GM12891 (cell line): ENCODE measurements around the gene PLK5.

Experiments
- PAX5 ChIP-seq: IDR thresholded peaks from 2 replicates; pipeline ENCODE4 v1.6.1; 2011; ENCODE audit warnings: low read length, moderate library complexity, mild to moderate bottlenecking; ENCODE audit not compliant: insufficient read depth, severe bottlenecking
- POLR2A ChIP-seq: IDR thresholded peaks from 2 replicates; pipeline ENCODE4 v1.6.1; 2011; ENCODE audit warnings: low read depth, low read length, control low read depth
- POLR2AphosphoS5 ChIP-seq: IDR thresholded peaks from 2 replicates; pipeline ENCODE4 v1.6.1; 2011; ENCODE audit warnings: low read depth, low read length, control low read depth
- POU2F2 ChIP-seq: IDR thresholded peaks from 2 replicates; pipeline ENCODE4 v1.6.1; 2011; ENCODE audit warnings: low read depth, mild to moderate bottlenecking, control low read depth, low read length, moderate library complexity
- SPI1 ChIP-seq: IDR thresholded peaks from 2 replicates; pipeline ENCODE4 v1.6.1; 2011; ENCODE audit warnings: low read depth, low read length, control low read depth
- TAF1 ChIP-seq: IDR thresholded peaks from 2 replicates; pipeline ENCODE4 v1.6.1; 2011; ENCODE audit warnings: low read depth, low read length, control low read depth

- TF ChIP-seq POLR2A (no peak), POLR2AphosphoS5 (no peak), TAF1 (no peak), POU2F2 (no peak), SPI1 (no peak), PAX5 (no peak)
Observed at GRCh38 chr19:1505991-1506881, 17.6 kb upstream of the PLK5 start.
